HL-60 (cell line): ENCODE results near the gene RARS2.

Experiments used
- CTCF ChIP-seq: IDR thresholded peaks from one replicate; pipeline ENCODE4 v1.5.1; 2011; ENCODE audit warnings: low read length, control low read depth, inconsistent platforms; ENCODE audit not compliant: insufficient read depth
- GABPA ChIP-seq: IDR thresholded peaks from 2 replicates; pipeline ENCODE4 v1.6.1; 2012; ENCODE audit warnings: low read depth
- SPI1 ChIP-seq: IDR thresholded peaks from 2 replicates; pipeline ENCODE4 v1.6.1; 2012; ENCODE audit warnings: low read depth, mild to moderate bottlenecking, borderline replicate concordance

GRCh38 chr6:87617405-87617804, 27.6 kb upstream of the RARS2 start:
- no peak for TF ChIP-seq CTCF
- no peak for TF ChIP-seq SPI1
- TF ChIP-seq GABPA = no peak
